SH-SY5Y (cell line): ENCODE data around the gene SLC35F6.

Experiments
- GATA2 ChIP-seq: IDR thresholded peaks from 2 replicates; pipeline ENCODE4 v1.6.1; 2011; ENCODE audit warnings: mild to moderate bottlenecking, low read depth, low read length
- GATA3 ChIP-seq: IDR thresholded peaks from 2 replicates; pipeline ENCODE4 v1.6.1; 2011; ENCODE audit warnings: low read depth, mild to moderate bottlenecking, low read length, moderate library complexity

SLC35F6 gene

DNA sequence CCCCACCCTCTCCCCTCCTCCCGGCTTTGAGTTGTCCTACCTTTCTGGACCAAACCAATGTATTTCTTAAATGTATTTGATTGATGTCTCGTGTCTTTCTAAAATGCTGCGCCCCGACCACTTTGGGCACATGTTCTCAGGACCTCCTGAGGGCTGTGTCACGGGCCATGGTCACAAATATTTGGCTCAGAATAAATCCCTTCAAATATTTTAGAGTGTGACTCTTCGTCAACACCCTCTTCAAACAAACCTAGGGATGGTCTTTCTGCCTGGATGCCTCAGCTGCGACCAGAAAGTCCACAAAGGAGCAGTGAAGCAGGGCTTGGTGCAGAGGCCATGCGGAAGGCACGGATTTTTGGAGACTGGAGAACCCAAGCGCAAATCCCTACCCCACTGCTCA is 1.1 kb upstream of the SLC35F6 start:
- TF ChIP-seq GATA2: no peak
- no peak for TF ChIP-seq GATA3

DNA sequence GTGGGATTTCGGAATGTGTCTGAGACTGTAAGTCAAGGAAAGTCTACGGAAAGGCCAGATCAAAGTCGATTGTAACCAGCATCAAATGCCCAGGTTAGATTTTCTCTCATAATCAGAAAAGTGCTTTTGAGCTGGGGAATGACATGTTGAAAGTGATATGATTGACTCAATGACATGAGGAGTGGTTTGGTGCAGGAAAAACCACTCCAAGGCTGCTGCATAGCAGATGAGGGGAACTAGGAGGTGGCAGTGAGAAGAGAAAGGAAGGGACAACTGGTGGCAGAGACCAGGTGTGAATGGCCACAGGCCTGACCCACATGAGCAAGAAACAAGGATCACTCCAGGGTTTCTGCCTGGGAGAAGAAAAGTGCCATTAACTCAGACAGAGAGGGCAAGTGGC is 822 bp downstream of the SLC35F6 start:
- TF ChIP-seq GATA2 (no peak), GATA3 (no peak)

DNA sequence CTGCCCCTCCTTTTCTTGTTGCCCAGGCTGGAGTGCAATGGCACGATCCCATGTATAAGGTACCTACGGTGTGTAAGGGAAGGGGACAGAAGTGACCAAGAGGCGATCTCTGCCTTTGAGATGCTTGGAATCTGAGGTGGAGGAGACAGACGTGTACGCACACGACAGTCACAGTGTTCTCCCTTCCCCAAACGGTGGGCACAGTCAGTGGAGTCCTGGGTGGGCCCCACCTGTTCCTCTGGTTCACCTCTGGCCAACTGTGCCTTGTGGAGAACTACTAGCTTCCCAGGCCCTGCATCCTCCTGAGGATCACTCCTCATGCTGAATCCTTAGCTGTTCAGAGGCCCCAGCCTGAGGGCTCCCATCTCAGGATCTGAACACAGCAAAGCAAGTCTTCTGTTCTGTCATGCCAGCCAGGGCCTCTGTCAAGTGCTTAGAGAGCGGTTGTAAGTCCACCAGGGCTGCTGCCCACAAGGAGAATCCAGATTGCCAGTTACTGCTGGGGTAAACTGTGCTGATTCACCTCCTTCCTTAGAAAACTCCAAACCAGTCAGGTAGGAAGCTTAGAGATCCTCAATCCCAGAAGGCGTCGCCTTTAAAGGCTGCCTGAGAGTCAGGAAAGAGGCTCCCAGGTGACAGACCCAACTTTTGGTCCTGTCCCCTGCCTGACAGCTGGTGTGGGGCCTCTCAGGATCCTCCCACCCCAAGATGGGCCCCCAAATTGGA is 1.6 kb downstream of the SLC35F6 start:
- TF ChIP-seq GATA2 (no peak), GATA3 (no peak)

DNA sequence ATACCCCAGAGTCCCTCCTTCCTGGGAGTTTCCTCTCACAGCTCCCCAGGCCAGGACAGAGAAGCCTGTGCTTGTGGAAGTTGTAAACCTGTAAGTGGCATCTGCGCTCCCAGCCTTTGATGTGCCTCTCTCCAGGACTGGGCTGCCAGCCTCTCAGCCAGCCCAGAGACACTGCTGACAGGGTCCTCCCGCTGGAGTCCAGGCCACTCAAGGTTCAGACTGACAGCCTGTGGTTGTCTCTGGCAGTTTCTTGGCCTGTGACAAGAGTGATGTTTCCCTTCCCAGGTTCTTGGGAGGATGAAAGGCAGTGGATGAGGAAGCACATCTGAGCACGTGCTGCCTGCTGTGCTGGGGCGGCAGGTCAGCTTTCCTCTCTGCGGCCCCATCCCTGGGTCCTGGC is 3.0 kb downstream of the SLC35F6 start:
- TF ChIP-seq GATA3: no peak
- TF ChIP-seq GATA2: no peak

DNA sequence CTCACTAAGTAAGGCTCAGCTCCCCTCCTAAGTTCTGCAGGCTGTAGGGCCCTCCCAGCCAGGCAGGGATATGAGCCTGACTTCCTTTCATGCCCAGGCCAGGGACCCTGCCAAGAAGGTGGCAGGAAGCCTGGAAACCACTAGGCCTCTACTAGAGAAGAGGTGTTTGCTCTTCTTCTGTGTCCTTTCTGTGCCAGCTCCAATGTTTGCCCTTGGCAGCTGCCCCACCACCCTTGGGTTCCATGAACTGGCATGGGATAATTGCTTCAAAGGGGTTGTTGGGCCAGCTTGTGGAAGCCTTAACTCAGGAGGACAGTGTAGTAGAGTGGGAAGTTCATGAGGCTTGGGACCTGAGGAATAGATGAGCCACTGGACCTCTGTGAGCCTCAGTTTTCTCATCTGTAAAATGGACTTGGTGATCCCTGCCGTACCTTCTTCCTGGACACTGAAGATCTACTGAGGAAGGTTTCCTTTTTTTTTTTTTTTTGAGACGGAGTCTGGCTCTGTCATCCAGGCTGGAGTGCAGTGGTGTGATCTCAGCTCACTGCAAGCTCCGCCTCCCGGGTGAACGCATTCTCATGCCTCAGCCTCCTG is 3.9 kb downstream of the SLC35F6 start:
- TF ChIP-seq GATA3 (no peak), GATA2 (no peak)

DNA sequence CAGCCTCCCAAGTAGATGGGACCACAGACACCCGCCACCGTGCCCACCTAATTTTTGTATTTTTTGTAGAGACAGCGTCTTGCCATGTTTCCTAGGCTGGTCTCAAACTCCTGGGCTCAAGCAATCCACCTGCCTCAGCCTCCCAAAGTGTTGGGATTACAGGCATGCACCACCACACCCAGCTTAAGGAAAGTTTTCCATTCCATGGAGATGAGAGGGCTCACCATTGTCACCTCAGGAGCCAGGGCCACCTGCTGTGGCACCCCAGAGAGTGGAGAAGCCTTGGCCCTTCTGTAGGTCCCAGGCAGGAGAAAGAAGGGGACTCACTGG is 4.6 kb downstream of the SLC35F6 start:
- TF ChIP-seq GATA2 (no peak), GATA3 (no peak)

DNA sequence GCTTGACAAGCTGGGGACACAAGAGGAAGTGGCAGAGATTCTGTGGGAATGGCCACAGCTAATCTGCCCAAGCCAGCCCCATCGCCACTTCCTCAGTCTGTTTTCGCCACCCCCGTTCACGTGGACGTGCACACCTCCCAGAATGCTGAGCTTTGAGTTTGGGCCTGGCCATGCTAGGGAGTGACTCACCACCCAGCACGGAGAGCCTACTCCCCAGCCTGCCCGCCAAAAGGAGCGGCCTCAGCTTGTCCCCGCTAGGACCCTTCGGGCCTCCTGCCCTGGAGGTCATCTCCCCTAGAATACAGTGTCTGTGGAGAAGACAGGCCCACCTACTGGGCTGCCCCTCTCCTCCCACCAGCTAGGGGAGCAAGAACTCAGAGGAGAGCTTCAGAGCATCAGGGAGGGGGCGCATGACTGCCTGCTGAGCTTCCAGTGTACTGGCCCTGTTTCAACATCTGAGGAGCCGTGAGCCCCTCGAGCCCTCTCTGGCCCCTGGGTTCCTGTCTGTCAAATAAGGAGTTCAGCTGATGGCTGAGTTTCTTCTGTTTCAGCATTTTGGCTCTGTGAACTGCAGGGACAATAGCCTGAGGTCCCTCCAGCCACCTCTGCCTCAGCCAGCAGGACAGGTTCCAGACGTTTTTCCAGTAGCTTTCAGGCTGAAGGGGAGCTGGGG is 5.1 kb downstream of the SLC35F6 start:
- TF ChIP-seq GATA3: no peak
- TF ChIP-seq GATA2: no peak

DNA sequence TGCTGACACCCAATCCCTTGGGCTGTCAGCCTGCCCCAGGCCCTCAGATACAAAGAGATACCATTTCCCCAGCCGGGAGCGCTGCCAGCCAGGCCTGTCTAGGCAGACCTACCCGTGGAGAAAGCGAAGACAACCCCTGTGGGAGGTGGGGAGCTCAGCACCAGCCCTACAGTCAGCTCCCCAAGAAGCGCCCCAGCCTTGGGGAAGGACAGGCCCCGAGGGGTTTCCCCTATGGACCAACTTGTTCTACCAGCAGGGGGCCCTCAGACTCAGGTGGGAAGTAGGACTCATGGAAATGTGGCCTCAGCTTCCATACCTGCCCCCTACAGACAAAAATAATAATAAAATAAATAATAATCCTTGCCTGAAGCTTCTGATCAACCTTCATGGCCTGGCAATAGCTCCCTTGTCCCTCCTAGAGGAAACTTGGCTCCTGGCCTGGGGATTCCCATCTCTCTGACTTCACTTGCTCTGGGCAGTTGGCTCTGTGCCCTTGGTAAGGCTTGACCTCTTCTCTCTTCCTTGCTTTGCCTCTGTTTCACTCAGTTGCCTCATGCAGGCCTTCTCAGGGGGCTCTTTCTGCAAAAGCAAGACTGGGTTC is 7.0 kb downstream of the SLC35F6 start:
- no peak for TF ChIP-seq GATA3
- no peak for TF ChIP-seq GATA2

DNA sequence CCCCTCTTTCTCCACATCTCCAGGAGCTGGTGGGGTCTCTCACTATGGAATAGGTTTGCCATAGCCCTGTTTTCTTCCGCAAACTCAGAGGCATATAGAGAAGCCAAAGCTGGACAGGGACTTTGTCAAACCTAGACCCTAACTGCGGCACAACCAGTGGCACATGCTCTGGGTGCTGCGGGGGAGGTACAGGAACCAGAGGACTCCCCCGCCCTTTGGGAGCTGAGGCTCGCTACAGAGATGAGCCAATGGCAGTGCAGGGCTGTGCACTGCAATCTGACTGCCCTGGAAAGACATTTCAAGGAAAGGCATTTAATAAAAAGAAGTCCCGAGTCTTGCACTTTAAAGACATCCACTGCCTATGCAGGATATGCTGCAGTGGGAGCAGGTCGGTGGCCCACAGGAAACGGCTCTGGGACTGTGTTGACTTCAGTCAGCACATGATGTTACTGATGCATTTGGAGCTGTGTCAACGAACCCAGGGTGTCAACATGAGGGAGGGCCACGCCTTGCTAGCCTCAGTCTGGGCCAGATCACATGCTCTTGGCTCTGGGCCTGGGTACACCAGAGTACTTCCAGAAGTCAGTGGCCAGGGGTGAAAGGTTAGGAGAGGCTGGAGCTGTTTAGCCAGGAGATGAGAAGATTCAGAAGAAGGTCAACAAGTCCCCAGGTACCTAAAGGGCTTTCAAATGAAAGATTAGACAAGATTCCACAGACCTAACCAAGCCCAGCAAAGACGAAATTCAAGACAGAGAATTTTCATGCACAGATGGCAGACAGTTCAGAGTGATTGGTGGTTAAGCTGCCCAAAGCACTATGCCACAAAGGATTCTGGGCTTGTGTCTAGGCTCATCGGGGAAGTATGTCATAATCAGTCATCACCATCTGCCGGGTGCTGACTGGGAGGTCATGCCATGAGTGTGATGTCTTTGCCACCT is 8.2 kb downstream of the SLC35F6 start:
- TF ChIP-seq GATA3 (no peak), GATA2 (no peak)

DNA sequence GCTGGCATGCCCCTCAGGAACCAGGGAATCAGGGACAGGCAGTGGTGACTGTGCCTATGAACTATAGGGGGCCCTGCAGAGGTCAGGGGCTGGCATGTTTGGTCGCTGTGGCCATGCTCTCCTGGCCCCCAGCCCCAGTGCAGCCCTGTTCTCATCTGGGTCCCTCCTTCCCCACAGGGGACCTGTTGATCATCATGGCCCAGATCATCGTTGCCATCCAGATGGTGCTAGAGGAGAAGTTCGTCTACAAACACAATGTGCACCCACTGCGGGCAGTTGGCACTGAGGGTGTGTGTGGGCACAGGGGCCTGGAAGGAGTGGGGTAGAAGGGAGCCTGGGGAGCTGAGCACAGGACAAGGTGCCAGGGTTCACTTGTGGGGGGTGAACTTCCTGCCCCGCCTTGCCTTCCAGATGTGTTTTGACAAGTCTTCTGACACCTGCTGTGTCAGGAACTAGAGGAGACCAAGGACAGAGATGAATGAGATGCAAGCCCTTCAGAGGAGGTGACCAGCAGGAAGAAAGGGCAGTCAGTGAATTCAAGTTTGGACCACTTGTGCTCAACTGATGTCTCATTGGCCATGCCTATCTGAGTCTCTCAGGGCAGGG is 12.2 kb downstream of the SLC35F6 start:
- TF ChIP-seq GATA3 (no peak), GATA2 (no peak)

DNA sequence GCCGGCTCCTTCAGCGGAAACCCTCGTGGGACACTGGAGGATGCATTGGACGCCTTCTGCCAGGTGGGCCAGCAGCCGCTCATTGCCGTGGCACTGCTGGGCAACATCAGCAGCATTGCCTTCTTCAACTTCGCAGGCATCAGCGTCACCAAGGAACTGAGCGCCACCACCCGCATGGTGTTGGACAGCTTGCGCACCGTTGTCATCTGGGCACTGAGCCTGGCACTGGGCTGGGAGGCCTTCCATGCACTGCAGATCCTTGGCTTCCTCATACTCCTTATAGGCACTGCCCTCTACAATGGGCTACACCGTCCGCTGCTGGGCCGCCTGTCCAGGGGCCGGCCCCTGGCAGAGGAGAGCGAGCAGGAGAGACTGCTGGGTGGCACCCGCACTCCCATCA is 14.0 kb downstream of the SLC35F6 start:
- TF ChIP-seq GATA2 (no peak), GATA3 (no peak)

DNA sequence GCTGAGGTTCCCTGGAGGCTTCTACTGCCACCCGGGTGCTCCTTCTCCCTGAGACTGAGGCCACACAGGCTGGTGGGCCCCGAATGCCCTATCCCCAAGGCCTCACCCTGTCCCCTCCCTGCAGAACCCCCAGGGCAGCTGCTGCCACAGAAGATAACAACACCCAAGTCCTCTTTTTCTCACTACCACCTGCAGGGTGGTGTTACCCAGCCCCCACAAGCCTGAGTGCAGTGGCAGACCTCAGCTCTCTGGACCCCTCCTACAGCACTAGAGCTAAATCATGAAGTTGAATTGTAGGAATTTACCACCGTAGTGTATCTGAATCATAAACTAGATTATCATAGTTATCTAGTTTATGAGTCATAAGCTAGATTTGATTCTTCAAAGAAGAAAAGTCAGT is 14.4 kb downstream of the SLC35F6 start:
- TF ChIP-seq GATA2: no peak
- TF ChIP-seq GATA3: no peak

DNA sequence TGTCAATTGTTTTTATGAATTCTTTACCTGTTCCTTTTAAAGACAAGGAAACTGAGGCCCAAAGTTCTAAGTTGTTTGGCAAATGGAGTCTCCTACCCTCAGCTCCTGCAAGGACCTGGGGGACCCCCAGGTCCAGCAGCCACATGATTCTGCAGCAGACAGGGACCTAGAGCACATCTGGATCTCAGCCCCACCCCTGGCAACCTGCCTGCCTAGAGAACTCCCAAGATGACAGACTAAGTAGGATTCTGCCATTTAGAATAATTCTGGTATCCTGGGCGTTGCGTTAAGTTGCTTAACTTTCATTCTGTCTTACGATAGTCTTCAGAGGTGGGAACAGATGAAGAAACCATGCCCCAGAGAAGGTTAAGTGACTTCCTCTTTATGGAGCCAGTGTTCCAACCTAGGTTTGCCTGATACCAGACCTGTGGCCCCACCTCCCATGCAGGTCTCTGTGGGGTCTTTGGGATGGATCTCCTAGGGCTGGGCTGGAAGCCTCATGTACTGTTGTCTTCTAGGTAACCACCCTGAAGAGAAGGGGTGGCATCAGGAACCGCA is 16.2 kb downstream of the SLC35F6 start:
- TF ChIP-seq GATA3 (no peak), GATA2 (no peak)
